ENCODE results near the gene AGAP6.

- no peak for TF ChIP-seq CTCF (IDR thresholded peaks at IDR 0.05; ENCODE audit: extremely low read depth in 1 of 2, insufficient read depth in 1 of 2, low read depth in 1 of 2, low read length in 2 of 2)
- no peak for TF ChIP-seq GATA2 (IDR thresholded peaks at IDR 0.05; ENCODE audit: insufficient read depth, insufficient read length, low read depth, low read length)
- TF ChIP-seq POLR2A (IDR thresholded peaks at IDR 0.05; ENCODE audit: low read depth, low read length), result no peak
- no peak for TF ChIP-seq POLR2AphosphoS5 (IDR thresholded peaks at IDR 0.05; ENCODE audit: insufficient read depth, low read depth, low read length)
- TF ChIP-seq MYC (IDR thresholded peaks at IDR 0.05; ENCODE audit: low read depth, low read length), result no peak
Measured at GRCh38 chr10:50021646-50022045, 33.4 kb downstream of the AGAP6 start.
